Sigmoid colon (tissue), 7 donors: ENCODE measurements around the gene ADCY1. TPM values are rescaled to one million over a fixed set of nuclear protein-coding genes. Genes with fewer than 3 reads are reported as not detected.

Experiments used
- DNase-seq: peaks from one replicate; pipeline ENCODE4 v3.0.0-alpha.2; 2019
- H3K27ac ChIP-seq, 4 donors: fragments of 200-600 bp; sonication (generic); one replicate each; pipeline ENCODE4 v1.5.1; 2016 to 2019; ENCODE audit warnings: mild to moderate bottlenecking in 1 of 4
- H3K27me3 ChIP-seq, 3 donors: fragments of 200-600 bp; sonication (generic); one replicate each; pipeline ENCODE4 v1.5.1; 2019; ENCODE audit warnings: mild to moderate bottlenecking in 1 of 3
- H3K36me3 ChIP-seq, 4 donors: fragments of 200-600 bp; sonication (generic); one replicate each; pipeline ENCODE4 v1.5.1; 2016 to 2019
- H3K4me1 ChIP-seq, 4 donors: fragments of 200-600 bp; sonication (generic); one replicate each; pipeline ENCODE4 v1.5.1; 2017 to 2019
- H3K4me3 ChIP-seq, 4 donors: fragments of 200-600 bp; sonication (generic); one replicate each; pipeline ENCODE4 v1.5.1; 2017 to 2019; ENCODE audit warnings: mild to moderate bottlenecking in 2 of 4, moderate library complexity in 1 of 4
- H3K9me3 ChIP-seq, 4 donors: fragments of 200-600 bp in 3 of 4; sonication (generic) in 3 of 4; one replicate each; pipeline versions ENCODE4 v1.5.1 to v1.6.1; 2013 to 2019
- EP300 ChIP-seq, 4 donors: sonication (generic); formaldehyde crosslinking; IDR thresholded peaks; one replicate each; pipeline ENCODE4 v1.6.1; 2017; ENCODE audit warnings: antibody characterized with exemption in 4 of 4
- POLR2A ChIP-seq, 2 donors: fragments of 450-650 bp; IDR thresholded peaks; one replicate each; pipeline ENCODE4 v1.6.1; 2016; ENCODE audit warnings: antibody characterized with exemption in 2 of 2, mild to moderate bottlenecking in 2 of 2, moderate library complexity in 2 of 2
- POLR2AphosphoS5 ChIP-seq, 4 donors: sonication (generic); formaldehyde crosslinking; IDR thresholded peaks; one replicate each; pipeline ENCODE4 v1.6.1; 2017; ENCODE audit warnings: antibody characterized with exemption in 4 of 4
- whole genome bisulfite sequencing, 2 donors: extraction: QIAGEN DNeasy Blood & Tissue Kit; methylation state at CpG; one replicate each; pipeline ENCODE4 v1.1.7; 2013; 5-methylcytosine and 5-hydroxymethylcytosine counted together
- intact Hi-C: fragments of 100-400 bp; cut with DNase I; formaldehyde crosslinking; loops from one replicate; pipeline ENCODE4 v1.15.1; 2023
- polyA plus RNA-seq, 3 donors: library from polyadenylated mRNA; stranded (reverse); fragments of 200-250 nt; gene quantifications; one replicate each; pipeline ENCODE4 v1.2.3, GENCODE V29; 2013
- total RNA-seq, 4 donors: library from RNA; depleted of rRNA; stranded (reverse); fragments of >200 nt; gene quantifications; one replicate each; pipeline ENCODE4 v1.1.0, GENCODE V29; 2016
- TF ChIP-seq, protein P1 (sequence below), 4 experiments: fragments of 450-650 bp in 3 of 4; fragments of 200-600 bp in 1 of 4; IDR thresholded peaks; one replicate each; pipeline ENCODE4 v1.5.1; 2016 to 2019; ENCODE audit warnings: antibody characterized with exemption in 4 of 4, mild to moderate bottlenecking in 3 of 4, moderate library complexity in 2 of 4
- donor health status: healthy with polysubstance abuse.
- donor health status: Bipolar disorder and iron deficiency.
- donor health status: healthy.

ADCY1 gene
- total and polyA plus RNA-seq, 7 donors: 0.23 to 0.71 (median 0.55) TPM

DNA sequence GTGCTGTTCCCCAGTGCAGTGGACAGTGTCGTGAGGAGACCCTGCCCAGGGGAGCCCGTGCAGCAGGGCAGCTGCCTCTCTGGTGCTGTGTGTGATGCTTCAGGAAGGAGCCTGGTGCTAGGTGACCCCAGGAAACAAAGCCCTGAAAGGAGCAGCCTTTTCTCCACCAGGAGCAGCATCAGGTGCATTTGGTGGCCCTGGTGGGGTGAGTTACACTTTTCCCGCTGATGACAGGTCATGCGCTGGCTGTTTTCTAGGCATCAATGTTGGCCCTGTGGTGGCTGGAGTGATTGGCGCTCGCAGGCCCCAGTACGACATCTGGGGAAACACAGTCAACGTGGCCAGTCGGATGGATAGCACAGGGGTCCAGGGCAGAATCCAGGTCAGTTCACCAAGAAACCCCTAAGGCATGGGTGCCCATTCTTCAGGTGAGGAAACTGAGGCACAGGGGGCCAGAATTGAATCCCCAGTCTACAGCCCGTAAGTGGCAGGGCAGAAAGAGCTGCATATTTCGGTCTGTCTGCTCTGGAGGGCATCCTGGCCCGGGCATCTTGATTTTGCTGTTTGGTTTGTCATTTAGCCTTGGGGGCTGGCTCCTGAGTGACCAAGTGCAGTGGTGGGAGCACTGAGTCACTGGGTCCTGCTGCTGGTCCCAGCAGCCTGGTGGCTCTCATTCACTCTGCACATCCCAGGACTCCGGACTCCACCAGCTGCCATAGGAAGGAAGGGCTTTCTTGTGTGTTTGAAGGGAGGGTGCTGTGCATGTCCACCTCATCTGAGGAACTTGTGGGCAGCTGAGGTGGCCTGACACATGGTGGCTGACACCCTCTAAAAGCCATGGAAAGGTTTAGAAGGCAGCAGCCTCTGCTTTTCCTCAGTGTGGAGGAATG, 136.3 kb downstream of the ADCY1 start:
- Histone ChIP-seq H3K36me3 (no peaks in the 10 kb centered on the region), H3K9me3 (no peaks in the 10 kb centered on the region), H3K27ac (no peak overlapping the region), H3K27me3 (peaks cover 0 to 2% (median 0%) of the 10 kb centered on the region in 3 donors), H3K4me1 (no peaks in the 10 kb centered on the region), H3K4me3 (no peak overlapping the region)
- no peak for DNase-seq
- WGBS, 2 donors: 90 to 92% methylated on average over 13 of the region's 13 CpGs
- intact Hi-C loops: no loop called here
- TF ChIP-seq POLR2AphosphoS5 (IDR thresholded peaks at IDR 0.05): no peak
- no peak for TF ChIP-seq POLR2A (IDR thresholded peaks at IDR 0.05)
- TF ChIP-seq, protein P1, sequence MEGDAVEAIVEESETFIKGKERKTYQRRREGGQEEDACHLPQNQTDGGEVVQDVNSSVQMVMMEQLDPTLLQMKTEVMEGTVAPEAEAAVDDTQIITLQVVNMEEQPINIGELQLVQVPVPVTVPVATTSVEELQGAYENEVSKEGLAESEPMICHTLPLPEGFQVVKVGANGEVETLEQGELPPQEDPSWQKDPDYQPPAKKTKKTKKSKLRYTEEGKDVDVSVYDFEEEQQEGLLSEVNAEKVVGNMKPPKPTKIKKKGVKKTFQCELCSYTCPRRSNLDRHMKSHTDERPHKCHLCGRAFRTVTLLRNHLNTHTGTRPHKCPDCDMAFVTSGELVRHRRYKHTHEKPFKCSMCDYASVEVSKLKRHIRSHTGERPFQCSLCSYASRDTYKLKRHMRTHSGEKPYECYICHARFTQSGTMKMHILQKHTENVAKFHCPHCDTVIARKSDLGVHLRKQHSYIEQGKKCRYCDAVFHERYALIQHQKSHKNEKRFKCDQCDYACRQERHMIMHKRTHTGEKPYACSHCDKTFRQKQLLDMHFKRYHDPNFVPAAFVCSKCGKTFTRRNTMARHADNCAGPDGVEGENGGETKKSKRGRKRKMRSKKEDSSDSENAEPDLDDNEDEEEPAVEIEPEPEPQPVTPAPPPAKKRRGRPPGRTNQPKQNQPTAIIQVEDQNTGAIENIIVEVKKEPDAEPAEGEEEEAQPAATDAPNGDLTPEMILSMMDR (IDR thresholded peaks at IDR 0.05): no peak
- TF ChIP-seq EP300 (IDR thresholded peaks at IDR 0.05): no peak

DNA sequence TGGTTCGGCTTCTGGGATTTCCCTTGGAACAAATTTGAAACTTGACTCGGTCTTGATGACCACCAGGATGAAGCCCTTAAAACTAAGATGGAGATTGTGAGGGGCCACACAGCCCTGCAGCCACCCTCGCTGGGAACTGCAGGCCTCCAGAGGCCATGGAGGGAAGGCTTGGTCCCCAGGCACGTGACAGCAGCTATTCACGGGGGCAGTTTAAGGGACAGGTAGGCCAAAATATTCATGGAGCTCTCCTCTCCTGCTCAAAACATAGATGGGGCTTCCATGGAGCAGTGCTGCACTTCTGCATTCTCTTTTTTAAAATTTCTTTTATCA, 137.0 kb downstream of the ADCY1 start:
- DNase-seq: no peak
- TF ChIP-seq POLR2A (IDR thresholded peaks at IDR 0.05): no peak
- Histone ChIP-seq H3K9me3 (no peaks in the 10 kb centered on the region), H3K36me3 (no peaks in the 10 kb centered on the region), H3K4me3 (no peak overlapping the region), H3K27me3 (peaks cover 0 to 5% (median 0%) of the 10 kb centered on the region in 3 donors), H3K27ac (no peak overlapping the region), H3K4me1 (no peaks in the 10 kb centered on the region)
- 93 to 94% methylated on average over 5 of the region's 5 CpGs for WGBS, 2 donors
- intact Hi-C loops: no loop called here

DNA sequence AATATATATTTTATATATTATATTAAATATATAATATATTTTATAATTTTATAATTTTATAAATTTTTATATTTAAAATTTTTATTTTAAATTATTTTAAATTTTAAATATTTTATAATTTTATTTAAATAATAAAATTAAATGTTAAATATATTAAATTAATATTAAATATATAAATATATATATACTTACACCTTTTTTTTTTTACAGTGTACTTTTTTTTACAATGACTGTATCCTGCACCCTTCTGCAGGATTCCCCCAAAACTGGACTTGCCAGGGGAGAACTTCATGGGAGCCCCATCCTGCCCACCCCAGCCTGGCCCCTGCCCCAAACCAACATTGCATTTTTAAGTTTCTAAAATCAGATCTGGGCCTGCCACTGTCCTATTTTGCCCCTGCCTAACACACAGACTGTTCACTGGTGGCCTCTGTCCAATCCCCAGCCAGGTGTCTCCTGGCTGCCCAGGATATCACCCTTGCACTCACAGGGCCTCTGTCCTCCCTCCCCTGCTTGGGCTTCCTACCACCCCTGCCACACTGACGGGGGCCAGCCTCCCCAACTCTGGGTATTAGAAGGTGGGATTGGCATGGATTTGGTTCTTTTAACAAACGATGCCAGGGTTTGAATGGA, 138.0 kb downstream of the ADCY1 start:
- WGBS, 2 donors: 82 to 85% methylated on average over 2 of the region's 2 CpGs
- Histone ChIP-seq H3K9me3 (no peaks in the 10 kb centered on the region), H3K4me3 (no peak overlapping the region), H3K27me3 (peaks cover 0 to 5% (median 0%) of the 10 kb centered on the region in 3 donors), H3K36me3 (no peaks in the 10 kb centered on the region), H3K27ac (no peak overlapping the region), H3K4me1 (no peaks in the 10 kb centered on the region)
- TF ChIP-seq, protein P1 (IDR thresholded peaks at IDR 0.05): no peak
- TF ChIP-seq EP300 (IDR thresholded peaks at IDR 0.05) (no peak), POLR2A (IDR thresholded peaks at IDR 0.05) (no peak), POLR2AphosphoS5 (IDR thresholded peaks at IDR 0.05) (no peak)
- intact Hi-C loops: no loop called here
- DNase-seq: no peak

DNA sequence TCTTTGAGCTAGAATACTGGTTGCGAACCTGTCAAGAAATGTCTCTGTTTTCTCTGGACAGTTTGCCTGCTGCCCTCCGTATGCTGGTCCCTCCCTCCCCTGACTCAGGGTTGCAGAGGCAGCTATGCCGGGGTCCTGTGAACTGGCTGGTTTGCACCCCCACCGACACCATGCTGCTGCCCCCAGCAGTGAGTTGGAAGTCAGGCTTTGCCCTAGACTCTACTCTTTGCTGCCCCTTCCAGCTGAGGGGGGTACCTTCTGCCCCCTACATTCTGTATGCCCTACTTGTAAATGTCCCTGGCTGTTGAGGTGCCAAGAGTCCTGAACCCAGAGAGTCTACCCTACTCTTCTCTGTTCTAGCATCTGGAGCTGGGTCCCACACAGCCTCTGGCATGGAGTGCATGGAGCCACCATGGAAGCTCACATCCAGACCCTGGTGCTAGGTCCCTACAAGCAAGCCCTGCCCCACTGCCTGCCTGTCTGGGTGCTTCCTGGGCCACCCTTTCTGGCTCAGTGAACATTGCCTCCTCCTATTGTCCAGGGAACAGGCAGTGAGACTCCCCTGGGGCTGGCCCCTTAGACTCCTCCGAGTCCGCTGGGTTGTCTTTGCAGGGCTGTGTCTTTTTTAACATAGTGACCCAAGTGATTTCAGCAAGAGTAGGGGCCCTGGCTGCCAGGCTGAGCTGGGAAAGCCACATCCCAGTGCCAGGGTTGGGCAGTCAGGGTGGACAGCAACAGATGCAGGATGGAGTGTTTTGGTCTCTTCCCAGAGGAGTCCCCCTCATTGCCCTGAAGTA, 138.9 kb downstream of the ADCY1 start:
- intact Hi-C loops: no loop called here
- no peaks in the 10 kb centered on the region for H3K36me3 ChIP-seq
- WGBS, 2 donors: 95 to 96% methylated on average over 6 of the region's 6 CpGs

More for the DNA sequence above, 138.9 kb downstream of the ADCY1 start:
- DNase-seq: no peak
- TF ChIP-seq EP300 (IDR thresholded peaks at IDR 0.05): no peak
- TF ChIP-seq, protein P1 (IDR thresholded peaks at IDR 0.05): no peak
- no peak for TF ChIP-seq POLR2A (IDR thresholded peaks at IDR 0.05)
- TF ChIP-seq POLR2AphosphoS5 (IDR thresholded peaks at IDR 0.05): no peak
- Histone ChIP-seq H3K27ac (no peak overlapping the region), H3K4me3 (no peak overlapping the region), H3K27me3 (peaks cover 0 to 5% (median 0%) of the 10 kb centered on the region in 3 donors), H3K9me3 (no peaks in the 10 kb centered on the region), H3K4me1 (no peaks in the 10 kb centered on the region)
